HepG2 (cell line): ENCODE results near the gene PRPSAP1. TPM values are rescaled to one million over a fixed set of nuclear protein-coding genes. Genes with fewer than 3 reads are reported as not detected.

ENCODE experiments used
- ATAD3A ChIP-seq: sonication (generic); formaldehyde crosslinking; IDR thresholded peaks from 2 replicates; pipeline ENCODE4 v1.4.0; 2020; ENCODE audit warnings: missing genetic modification reagents
- CAMTA2 ChIP-seq: sonication (generic); formaldehyde crosslinking; IDR thresholded peaks from 2 replicates; pipeline ENCODE4 v1.4.0; 2020; ENCODE audit warnings: mild to moderate bottlenecking, missing genetic modification reagents, borderline replicate concordance
- CEBPG ChIP-seq: IDR thresholded peaks from 2 replicates; pipeline ENCODE4 v1.6.1; 2016
- DPF2 ChIP-seq: sonication (generic); formaldehyde crosslinking; IDR thresholded peaks from 2 replicates; pipeline ENCODE4 v1.4.0; 2020; ENCODE audit warnings: mild to moderate bottlenecking, low read depth, missing genetic modification reagents, borderline replicate concordance
- HCFC1 ChIP-seq: fragments of 150-350 bp; IDR thresholded peaks from 2 replicates; pipeline ENCODE4 v1.6.1; 2014; ENCODE audit warnings: low read depth, low read length
- HOXA3 ChIP-seq: sonication (generic); formaldehyde crosslinking; IDR thresholded peaks from 2 replicates; pipeline ENCODE4 v1.5.0; 2020; ENCODE audit warnings: missing genetic modification reagents
- KDM4B ChIP-seq: sonication (generic); formaldehyde crosslinking; IDR thresholded peaks from 2 replicates; pipeline ENCODE4 v1.4.0; 2020; ENCODE audit warnings: missing genetic modification reagents
- KDM6A ChIP-seq: IDR thresholded peaks from 2 replicates; pipeline ENCODE4 v1.6.1; 2016; ENCODE audit warnings: low read depth
- NFE2 ChIP-seq: sonication (generic); formaldehyde crosslinking; IDR thresholded peaks from 2 replicates; pipeline ENCODE4 v1.4.0; 2020; ENCODE audit warnings: missing genetic modification reagents
- NR1H2 ChIP-seq: sonication (generic); formaldehyde crosslinking; IDR thresholded peaks from 2 replicates; pipeline ENCODE4 v1.8.1; 2022; ENCODE audit warnings: low read depth, missing genetic modification reagents, borderline replicate concordance
- PPARG ChIP-seq: conservative IDR thresholded peaks from 2 replicates; pipeline ENCODE4 v1.6.1; 2016; ENCODE audit warnings: missing biosample characterization, missing genetic modification reagents
- SIN3A ChIP-seq: IDR thresholded peaks from 2 replicates; pipeline ENCODE4 v1.6.1; 2011; ENCODE audit warnings: low read depth, mild to moderate bottlenecking, control low read depth, low read length, borderline replicate concordance
- SRSF9 ChIP-seq: fragments of 200-400 bp; formaldehyde crosslinking; IDR thresholded peaks from 2 replicates; pipeline ENCODE4 v1.6.1; 2018; ENCODE audit warnings: borderline replicate concordance, mild to moderate bottlenecking, low read depth, low read length; ENCODE audit not compliant: insufficient read depth, poor library complexity, severe bottlenecking
- TCF12 ChIP-seq, 2 experiments: fragments of 450-650 bp in 1 of 2; sonication (generic) in 1 of 2; formaldehyde crosslinking in 1 of 2; IDR thresholded peaks; 2 replicates each; pipeline versions ENCODE4 v1.6.1 to v1.8.0; 2017 to 2022; ENCODE audit warnings: antibody characterized with exemption in 1 of 2, mild to moderate bottlenecking in 1 of 2, missing genetic modification reagents in 1 of 2, moderate library complexity in 1 of 2
- TSC22D2 ChIP-seq: sonication (generic); formaldehyde crosslinking; IDR thresholded peaks from 2 replicates; pipeline ENCODE4 v1.5.1; 2020; ENCODE audit warnings: missing genetic modification reagents, mild to moderate bottlenecking, borderline replicate concordance
- ZFP1 ChIP-seq: IDR thresholded peaks from 2 replicates; pipeline ENCODE4 v1.6.1; 2016
- ZNF10 ChIP-seq: sonication (generic); formaldehyde crosslinking; IDR thresholded peaks from 2 replicates; pipeline ENCODE4 v1.4.0; 2020; ENCODE audit warnings: mild to moderate bottlenecking, low read depth, missing genetic modification reagents, borderline replicate concordance
- ZNF160 ChIP-seq: sonication (generic); formaldehyde crosslinking; IDR thresholded peaks from 2 replicates; pipeline ENCODE4 v1.8.0; 2022; ENCODE audit warnings: mild to moderate bottlenecking, inconsistent platforms, missing genetic modification reagents
- ZNF317 ChIP-seq: sonication (generic); formaldehyde crosslinking; IDR thresholded peaks from 2 replicates; pipeline ENCODE4 v1.5.0; 2020; ENCODE audit warnings: mild to moderate bottlenecking, missing genetic modification reagents
- ZNF329 ChIP-seq: sonication (generic); formaldehyde crosslinking; IDR thresholded peaks from 2 replicates; pipeline ENCODE4 v1.9.0; 2021; ENCODE audit warnings: low read depth, mild to moderate bottlenecking, missing genetic modification reagents
- ZNF331 ChIP-seq: sonication (generic); formaldehyde crosslinking; IDR thresholded peaks from 2 replicates; pipeline ENCODE4 v1.4.0; 2020; ENCODE audit warnings: missing genetic modification reagents
- ZNF501 ChIP-seq: sonication (generic); formaldehyde crosslinking; IDR thresholded peaks from 2 replicates; pipeline ENCODE4 v1.5.1; 2020; ENCODE audit warnings: mild to moderate bottlenecking, moderate library complexity, missing genetic modification reagents
- ZNF577 ChIP-seq: sonication (generic); formaldehyde crosslinking; IDR thresholded peaks from 2 replicates; pipeline ENCODE4 v1.4.0; 2020; ENCODE audit warnings: mild to moderate bottlenecking, low read depth, missing genetic modification reagents, borderline replicate concordance
- ZNF850 ChIP-seq: sonication (generic); formaldehyde crosslinking; conservative IDR thresholded peaks from 2 replicates; pipeline ENCODE4 v1.9.0; 2021; ENCODE audit warnings: mild to moderate bottlenecking, missing genetic modification reagents
- polyA plus RNA-seq, 8 experiments: library from polyadenylated mRNA; depleted of rRNA in 3 of 8; stranded (reverse) in 7 of 8; unstranded in 1 of 8; fragments of >200 nt; fragmentation: Illumina TruSeq in 4 of 8; extraction: Trizol in 4 of 8; gene quantifications; 2 replicates each; pipeline versions ENCODE4 v1.2.1 to v1.2.3, GENCODE V29; 2011 to 2016; ENCODE audit warnings: low read depth in 4 of 8, missing spikeins in 1 of 8, mixed read lengths in 1 of 8; ENCODE audit not compliant: insufficient read depth in 1 of 8
- total RNA-seq, 5 experiments: library from RNA; depleted of rRNA; stranded (reverse); fragments of >200 nt; fragmentation: Illumina TruSeq; extraction: Trizol; gene quantifications; 2 replicates each; pipeline ENCODE4 v1.2.3, GENCODE V29; 2016; ENCODE audit warnings: low read depth in 1 of 5
- TF ChIP-seq, protein P1 (sequence below): sonication (generic); formaldehyde crosslinking; conservative IDR thresholded peaks from 2 replicates; pipeline ENCODE4 v1.4.0; 2020; ENCODE audit warnings: mild to moderate bottlenecking, missing genetic modification reagents, moderate library complexity
- TF ChIP-seq, protein P2 (sequence below): sonication (generic); formaldehyde crosslinking; IDR thresholded peaks from 2 replicates; pipeline ENCODE4 v1.4.0; 2020; ENCODE audit warnings: missing genetic modification reagents
- TF ChIP-seq, protein P3 (sequence below): sonication (generic); formaldehyde crosslinking; IDR thresholded peaks from 2 replicates; pipeline ENCODE4 v1.8.0; 2022; ENCODE audit warnings: mild to moderate bottlenecking, missing genetic modification reagents; ENCODE audit not compliant: insufficient replicate concordance

PRPSAP1 gene
- total and polyA plus RNA-seq, 2 of the 13 experiments (the other 11 are each of a cell fraction or from before 2014, with no cell fraction given): 91.1 to 314 TPM

DNA sequence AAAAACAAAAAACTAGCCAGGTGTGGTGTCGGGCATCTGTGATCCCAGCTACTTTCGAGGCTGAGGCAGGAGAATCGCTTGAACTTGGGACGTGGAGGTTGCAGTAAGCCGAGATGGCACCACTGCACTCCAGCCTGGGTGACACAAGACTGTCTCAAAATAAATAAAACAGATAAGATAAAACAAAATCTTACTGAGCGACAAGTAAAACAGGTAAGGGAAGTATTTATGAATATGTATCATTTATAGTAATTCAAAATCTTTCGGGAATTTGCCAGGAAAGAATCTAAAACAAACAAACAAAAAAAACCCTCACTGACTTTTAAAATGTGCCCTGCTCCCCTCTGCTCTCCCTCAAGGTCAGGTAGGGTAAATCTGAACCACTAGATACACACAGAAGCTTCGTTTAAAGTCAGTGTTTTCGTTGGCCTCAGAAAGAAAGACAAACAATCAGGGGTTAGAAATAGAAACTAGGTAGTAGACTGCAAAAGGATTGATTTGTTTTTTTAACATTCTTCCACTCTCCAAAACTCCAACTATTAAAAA is 2.1 kb downstream of the PRPSAP1 start (continued):
- TF ChIP-seq ZNF329 (CRISPR knock-in tag): no peak
- TF ChIP-seq DPF2 (CRISPR knock-in tag): peak; percentile 39; the same call in 1 of the 2 replicates
- TF ChIP-seq HCFC1: no peak
- no peak for TF ChIP-seq SRSF9
- TF ChIP-seq NR1H2: no peak
- peak; percentile 45; the same call in 1 of the 2 replicates for TF ChIP-seq ZNF331 (CRISPR knock-in tag)
- TF ChIP-seq CAMTA2 (CRISPR knock-in tag): no peak
- TF ChIP-seq TCF12 (IDR thresholded peaks at IDR 0.05): no peak
- TF ChIP-seq TCF12 (CRISPR knock-in tag; IDR thresholded peaks at IDR 0.05): no peak
- TF ChIP-seq, protein P1, sequence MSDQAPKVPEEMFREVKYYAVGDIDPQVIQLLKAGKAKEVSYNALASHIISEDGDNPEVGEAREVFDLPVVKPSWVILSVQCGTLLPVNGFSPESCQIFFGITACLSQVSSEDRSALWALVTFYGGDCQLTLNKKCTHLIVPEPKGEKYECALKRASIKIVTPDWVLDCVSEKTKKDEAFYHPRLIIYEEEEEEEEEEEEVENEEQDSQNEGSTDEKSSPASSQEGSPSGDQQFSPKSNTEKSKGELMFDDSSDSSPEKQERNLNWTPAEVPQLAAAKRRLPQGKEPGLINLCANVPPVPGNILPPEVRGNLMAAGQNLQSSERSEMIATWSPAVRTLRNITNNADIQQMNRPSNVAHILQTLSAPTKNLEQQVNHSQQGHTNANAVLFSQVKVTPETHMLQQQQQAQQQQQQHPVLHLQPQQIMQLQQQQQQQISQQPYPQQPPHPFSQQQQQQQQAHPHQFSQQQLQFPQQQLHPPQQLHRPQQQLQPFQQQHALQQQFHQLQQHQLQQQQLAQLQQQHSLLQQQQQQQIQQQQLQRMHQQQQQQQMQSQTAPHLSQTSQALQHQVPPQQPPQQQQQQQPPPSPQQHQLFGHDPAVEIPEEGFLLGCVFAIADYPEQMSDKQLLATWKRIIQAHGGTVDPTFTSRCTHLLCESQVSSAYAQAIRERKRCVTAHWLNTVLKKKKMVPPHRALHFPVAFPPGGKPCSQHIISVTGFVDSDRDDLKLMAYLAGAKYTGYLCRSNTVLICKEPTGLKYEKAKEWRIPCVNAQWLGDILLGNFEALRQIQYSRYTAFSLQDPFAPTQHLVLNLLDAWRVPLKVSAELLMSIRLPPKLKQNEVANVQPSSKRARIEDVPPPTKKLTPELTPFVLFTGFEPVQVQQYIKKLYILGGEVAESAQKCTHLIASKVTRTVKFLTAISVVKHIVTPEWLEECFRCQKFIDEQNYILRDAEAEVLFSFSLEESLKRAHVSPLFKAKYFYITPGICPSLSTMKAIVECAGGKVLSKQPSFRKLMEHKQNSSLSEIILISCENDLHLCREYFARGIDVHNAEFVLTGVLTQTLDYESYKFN (CRISPR knock-in tag): peak; percentile 89
- no peak for TF ChIP-seq ZNF10 (CRISPR knock-in tag)
- peak; percentile 5; the same call in 1 of the 2 replicates for TF ChIP-seq CEBPG (CRISPR knock-in tag)
- TF ChIP-seq ZNF160: no peak
- TF ChIP-seq, protein P2, sequence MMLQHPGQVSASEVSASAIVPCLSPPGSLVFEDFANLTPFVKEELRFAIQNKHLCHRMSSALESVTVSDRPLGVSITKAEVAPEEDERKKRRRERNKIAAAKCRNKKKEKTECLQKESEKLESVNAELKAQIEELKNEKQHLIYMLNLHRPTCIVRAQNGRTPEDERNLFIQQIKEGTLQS (CRISPR knock-in tag): no peak
- TF ChIP-seq SIN3A: 0 out of 2 replicates have a peak, but pooled peaks have one; percentile 72
- TF ChIP-seq ZFP1 (CRISPR knock-in tag): no peak
- TF ChIP-seq HOXA3: peak; percentile 60; the same call in 1 of the 2 replicates
- TF ChIP-seq ZNF850 (CRISPR knock-in tag): 0 out of 2 replicates have a peak, but pooled peaks have one; percentile 50
- TF ChIP-seq ZNF317: no peak
- TF ChIP-seq KDM4B (CRISPR knock-in tag): no peak
- no peak for TF ChIP-seq ZNF577 (CRISPR knock-in tag)
- TF ChIP-seq, protein P3, sequence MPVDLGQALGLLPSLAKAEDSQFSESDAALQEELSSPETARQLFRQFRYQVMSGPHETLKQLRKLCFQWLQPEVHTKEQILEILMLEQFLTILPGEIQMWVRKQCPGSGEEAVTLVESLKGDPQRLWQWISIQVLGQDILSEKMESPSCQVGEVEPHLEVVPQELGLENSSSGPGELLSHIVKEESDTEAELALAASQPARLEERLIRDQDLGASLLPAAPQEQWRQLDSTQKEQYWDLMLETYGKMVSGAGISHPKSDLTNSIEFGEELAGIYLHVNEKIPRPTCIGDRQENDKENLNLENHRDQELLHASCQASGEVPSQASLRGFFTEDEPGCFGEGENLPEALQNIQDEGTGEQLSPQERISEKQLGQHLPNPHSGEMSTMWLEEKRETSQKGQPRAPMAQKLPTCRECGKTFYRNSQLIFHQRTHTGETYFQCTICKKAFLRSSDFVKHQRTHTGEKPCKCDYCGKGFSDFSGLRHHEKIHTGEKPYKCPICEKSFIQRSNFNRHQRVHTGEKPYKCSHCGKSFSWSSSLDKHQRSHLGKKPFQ (CRISPR knock-in tag): no peak
- TF ChIP-seq KDM6A: peak; percentile 79; the same call in 1 of the 2 replicates
- TF ChIP-seq PPARG: peak; percentile 67; the same call in 1 of the 2 replicates
- TF ChIP-seq ATAD3A (CRISPR knock-in tag): no peak
- no peak for TF ChIP-seq TSC22D2 (CRISPR knock-in tag)
- no peak for TF ChIP-seq ZNF501 (CRISPR knock-in tag)
- TF ChIP-seq NFE2 (CRISPR knock-in tag): no peak
